ENCODE data around the gene PDCL2. TPM values are rescaled to one million over a fixed set of nuclear protein-coding genes. Genes with fewer than 3 reads are reported as not detected.
"Not testable (repeated sequence)": the region's sequence is repeated elsewhere in the genome, so short reads cannot be mapped to it uniquely, and the experiment has no call there.

PDCL2 gene
- total and polyA plus RNA-seq, 2 of the 8 experiments (the other 6 are each of a cell fraction or from before 2014, with no cell fraction given), result not detected

DNA sequence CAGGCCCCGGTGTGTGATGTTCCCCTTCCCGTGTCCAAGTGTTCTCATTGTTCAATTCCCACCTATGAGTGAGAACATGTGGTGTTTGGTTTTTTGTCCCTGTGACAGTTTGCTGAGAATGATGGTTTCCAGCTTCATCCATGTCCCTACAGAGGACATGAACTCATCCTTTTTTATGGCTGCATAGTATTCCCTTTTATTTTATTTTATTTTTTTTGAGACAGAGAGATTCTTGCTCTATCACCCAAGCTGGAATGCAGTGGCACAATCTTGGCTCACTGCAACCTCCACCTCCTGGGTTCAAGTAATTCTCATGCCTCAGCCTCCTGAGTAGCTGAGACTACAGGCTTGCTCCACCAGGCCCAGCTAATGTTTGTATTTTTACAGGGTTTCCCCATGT is 9.3 kb downstream of the PDCL2 start:
- H3K4ac ChIP-seq (replicated peaks; ENCODE audit: insufficient read length, low read depth, low read length); H3K23me2 ChIP-seq (ENCODE audit: low read depth, low read length); H2BK120ac ChIP-seq (replicated peaks; ENCODE audit: low read depth, low read length); H3K36me3 ChIP-seq (ENCODE audit: control insufficient read depth in 2 of 4, insufficient read depth in 4 of 4, low read length in 3 of 4); H2AK5ac ChIP-seq (ENCODE audit: low read depth, low read length); H4K91ac ChIP-seq (replicated peaks; ENCODE audit: insufficient read length, low read length); H3K23ac ChIP-seq (ENCODE audit: insufficient read length); H3K27ac ChIP-seq (ENCODE audit: low read depth, low read length); H3K4me3 ChIP-seq (ENCODE audit: extremely low read depth in 1 of 4, insufficient read depth in 2 of 4, low read depth in 3 of 4, low read length in 4 of 4); H3K79me2 ChIP-seq (ENCODE audit: control insufficient read depth in 1 of 2, insufficient read depth in 2 of 2, low read length in 2 of 2); H2BK12ac ChIP-seq (ENCODE audit: low read depth, low read length); H3K9me3 ChIP-seq (ENCODE audit: insufficient read depth in 2 of 2, low read depth in 1 of 2, low read length in 1 of 2); H2BK20ac ChIP-seq (ENCODE audit: low read length); H3K4me1 ChIP-seq (replicated peaks in 1 of 4; ENCODE audit: control insufficient read depth in 3 of 4, insufficient read depth in 4 of 4, low read length in 3 of 4); H4K8ac ChIP-seq (ENCODE audit: extremely low read depth, insufficient read depth, low read length); H2BK5ac ChIP-seq (ENCODE audit: low read depth, low read length); DNase-seq (ENCODE audit: low read depth in 1 of 2, low spot score in 2 of 2); H2BK15ac ChIP-seq (ENCODE audit: low read length); H3K79me1 ChIP-seq (ENCODE audit: low read depth, low read length); H2AFZ ChIP-seq (ENCODE audit: low read length); POLR2A ChIA-PET (ENCODE audit: partially characterized antibody); H3K27me3 ChIP-seq (replicated peaks in 1 of 4; ENCODE audit: control insufficient read depth in 3 of 4, extremely low read depth in 1 of 4, insufficient read depth in 3 of 4, low read length in 3 of 4); H3K4me2 ChIP-seq (ENCODE audit: insufficient read depth in 1 of 2, low read depth in 2 of 2, low read length in 2 of 2); H4K20me1 ChIP-seq (replicated peaks in 1 of 2; ENCODE audit: control insufficient read depth in 1 of 2, insufficient read depth in 2 of 2, low read length in 2 of 2); H3K9ac ChIP-seq (replicated peaks in 1 of 4; ENCODE audit: extremely low read depth in 1 of 4, low read depth in 3 of 4, low read length in 3 of 4); H3K56ac ChIP-seq (replicated peaks; ENCODE audit: insufficient read length, low read depth, low read length); FAIRE-seq; H3K14ac ChIP-seq (ENCODE audit: insufficient read length); H3K18ac ChIP-seq (ENCODE audit: extremely low read depth, low read length); CTCF ChIA-PET (ENCODE audit: partially characterized antibody); H4K5ac ChIP-seq (ENCODE audit: insufficient read length, low read depth, low read length): not testable (repeated sequence)
- no CpG with 5 or more reads among the region's 2 CpGs for WGBS, 2 experiments (ENCODE audit: extremely low coverage in 1 of 2, insufficient coverage in 1 of 2, insufficient read length in 1 of 2, insufficient replicate concordance in 2 of 2, low coverage in 1 of 2, low lambda C conversion rate in 2 of 2, missing lambda C conversion rate in 1 of 2)

Measured in H1 (cell line).